ENCODE measurements around the gene TSPAN3. TPM values are rescaled to one million over a fixed set of nuclear protein-coding genes. Genes with fewer than 3 reads are reported as not detected.

TSPAN3 gene
- total RNA-seq, 2 experiments from 2014 or later, result 14.7 to 15.5 TPM

GRCh38 chr15:77024273-77025082 is 46.4 kb downstream of the TSPAN3 start:
- Mint-ChIP-seq H3K27me3 (no peaks in the 10 kb centered on the region), H3K27ac (peak overlapping the region; percentile 70), H3K36me3 (ENCODE audit: low read depth) (peaks cover 62% of the 10 kb centered on the region), H3K4me3 (peak overlapping the region; percentile 48), H3K4me1 (ENCODE audit: low read depth) (peaks cover 48% of the 10 kb centered on the region), H3K9me3 (no peaks in the 10 kb centered on the region)
- peak; percentile 95 for TF ChIP-seq CTCF (IDR thresholded peaks at IDR 0.05)
- Histone ChIP-seq H3K4me3 (ENCODE audit: low read length) (no peak overlapping the region), H3K27me3 (ENCODE audit: control insufficient read depth in 1 of 2, insufficient read depth in 2 of 2, low read length in 2 of 2) (no peaks in the 10 kb centered on the region), H3K36me3 (ENCODE audit: insufficient read depth, low read length) (peaks cover 77% of the 10 kb centered on the region), H3K27ac (ENCODE audit: low read depth in 1 of 2, low read length in 2 of 2) (peak overlapping the region in 1 of 2 donors; percentile 49), H3K9me3 (ENCODE audit: control insufficient read depth in 1 of 2, insufficient read depth in 1 of 2, low read length in 2 of 2) (no peaks in the 10 kb centered on the region), H3K4me1 (ENCODE audit: insufficient read depth, low read length) (peaks cover 77% of the 10 kb centered on the region)
- POLR2A ChIA-PET, result interaction anchor here (1.9 kb wide), 1 partner anchor 29 kb away, joined by 7 read pairs; the partner anchor contains the start of gene PSTPIP1
- DNase-seq (peak; percentile 46 to 79 (median 62)), ATAC-seq (ENCODE audit: poor library complexity) (peak; percentile 24)
- intact Hi-C loops (cut with DNase I, micrococcal nuclease), result loop anchor here (2.0 to 5.0 kb wide), 2 partner anchors 122 kb away; no protein-coding TSS in a partner anchor
- CTCF ChIA-PET, result interaction anchor here (0.6 to 4.8 kb wide), 11 partner anchors 9 to 265 kb away, joined by 3 to 30 read pairs (median 3); no protein-coding TSS in a partner anchor

GRCh38 chr15:77023576-77024272 is 47.2 kb downstream of the TSPAN3 start:
- H3K9me3 ChIP-seq (ENCODE audit: control insufficient read depth in 1 of 2, insufficient read depth in 1 of 2, low read length in 2 of 2), result no peaks in the 10 kb centered on the region
- no peak for TF ChIP-seq CTCF (IDR thresholded peaks at IDR 0.05)
- DNase-seq (peak in 1 of 14 experiments; percentile 31), ATAC-seq (ENCODE audit: poor library complexity) (no peak)
- H3K4me3 ChIP-seq (ENCODE audit: low read length), result no peak overlapping the region
- H3K27ac ChIP-seq (ENCODE audit: low read depth in 1 of 2, low read length in 2 of 2), result peak overlapping the region; percentile 49 to 63
- Mint-ChIP-seq H3K4me3 (peak overlapping the region; percentile 42), H3K4me1 (ENCODE audit: low read depth) (peaks cover 49% of the 10 kb centered on the region), H3K9me3 (no peaks in the 10 kb centered on the region), H3K27me3 (no peaks in the 10 kb centered on the region), H3K36me3 (ENCODE audit: low read depth) (peaks cover 62% of the 10 kb centered on the region), H3K27ac (peak overlapping the region; percentile 93)
- H3K4me1 ChIP-seq (ENCODE audit: insufficient read depth, low read length), result peaks cover 85% of the 10 kb centered on the region
- intact Hi-C loops (cut with DNase I, micrococcal nuclease), result loop anchor here (2.0 to 5.0 kb wide), 3 partner anchors 49 to 121 kb away; no protein-coding TSS in a partner anchor
- H3K27me3 ChIP-seq (ENCODE audit: control insufficient read depth in 1 of 2, insufficient read depth in 2 of 2, low read length in 2 of 2), result no peaks in the 10 kb centered on the region
- peaks cover 77% of the 10 kb centered on the region for H3K36me3 ChIP-seq (ENCODE audit: insufficient read depth, low read length)
- POLR2A ChIA-PET, result interaction anchor here (0.6 to 3.1 kb wide), 4 partner anchors 10 to 48 kb away, joined by 3 to 35 read pairs (median 10); partner anchors contain the start of gene PSTPIP1
- CTCF ChIA-PET, result interaction anchor here (0.8 to 4.8 kb wide), 10 partner anchors 8 to 120 kb away, joined by 3 to 30 read pairs (median 4); no protein-coding TSS in a partner anchor
